Measurements from ENCODE around the gene KLHL29.

KLHL29 gene

GRCh38 chr2:23497536-23497935 lies 112.6 kb downstream of the KLHL29 start:
- no peak overlapping the region for H3K27ac ChIP-seq (replicated peaks; ENCODE audit: low read length)
- no peaks in the 10 kb centered on the region for H3K79me1 ChIP-seq (ENCODE audit: low read depth, low read length)
- no peak overlapping the region for H4K8ac ChIP-seq (ENCODE audit: low read depth, low read length)
- H4K91ac ChIP-seq (ENCODE audit: low read depth, low read length, poor library complexity): no peak overlapping the region
- no peak overlapping the region for H2BK5ac ChIP-seq (ENCODE audit: low read length)
- no peak overlapping the region for H3K14ac ChIP-seq (ENCODE audit: low read length)
- H3K4me1 ChIP-seq (ENCODE audit: control insufficient read depth in 2 of 2, insufficient read depth in 1 of 2, low read depth in 1 of 2, low read length in 2 of 2): peaks cover 25 to 45% of the 10 kb centered on the region in 2 donors
- H3K23ac ChIP-seq (ENCODE audit: low read depth, low read length, poor library complexity): no peak overlapping the region
- no peak overlapping the region for H2BK15ac ChIP-seq (ENCODE audit: low read length)
- peak overlapping the region; percentile 80 for H3K18ac ChIP-seq (ENCODE audit: low read length)
- no peak overlapping the region for H3K4me2 ChIP-seq (ENCODE audit: insufficient read depth, low read length, poor library complexity, severe bottlenecking)
- no peak overlapping the region for H2BK120ac ChIP-seq (ENCODE audit: low read depth, low read length)
- no peak overlapping the region for H3K4me3 ChIP-seq (ENCODE audit: low read length in 2 of 2)
- WGBS, 2 donors (ENCODE audit: extremely low coverage in 2 of 2, insufficient read length in 2 of 2, insufficient replicate concordance in 1 of 2): no CpG with 5 or more reads among the region's 6 CpGs
- no peaks in the 10 kb centered on the region for H3K9me3 ChIP-seq (replicated peaks in 1 of 2; ENCODE audit: control insufficient read depth in 2 of 2, insufficient read depth in 1 of 2, low read depth in 1 of 2, low read length in 2 of 2)
- no peak for DNase-seq (ENCODE audit: low spot score)
- H2BK12ac ChIP-seq (ENCODE audit: low read length): no peak overlapping the region
- no peak overlapping the region for H3K9ac ChIP-seq (ENCODE audit: low read depth, low read length, poor library complexity)
- no peaks in the 10 kb centered on the region for H3K27me3 ChIP-seq (ENCODE audit: control insufficient read depth in 3 of 3, insufficient read depth in 3 of 3, low read depth in 1 of 3, low read length in 3 of 3)
- H2AK5ac ChIP-seq (ENCODE audit: low read depth, low read length): no peak overlapping the region
- no peak overlapping the region for H2AFZ ChIP-seq (ENCODE audit: low read length)
- no peaks in the 10 kb centered on the region for H3K36me3 ChIP-seq (replicated peaks in 1 of 2; ENCODE audit: control insufficient read depth in 2 of 2, insufficient read depth in 2 of 2, low read length in 2 of 2)
- H3K4ac ChIP-seq (ENCODE audit: low read length): no peak overlapping the region

GRCh38 chr2:23498943-23499342 lies 114.0 kb downstream of the KLHL29 start:
- H3K4ac ChIP-seq (ENCODE audit: low read length): no peak overlapping the region
- no peak overlapping the region for H2AFZ ChIP-seq (ENCODE audit: low read length)
- no peak overlapping the region for H2BK120ac ChIP-seq (ENCODE audit: low read depth, low read length)
- no peak overlapping the region for H3K4me3 ChIP-seq (ENCODE audit: low read length in 2 of 2)
- no peaks in the 10 kb centered on the region for H3K27me3 ChIP-seq (ENCODE audit: control insufficient read depth in 3 of 3, insufficient read depth in 3 of 3, low read depth in 1 of 3, low read length in 3 of 3)
- no peak overlapping the region for H3K23ac ChIP-seq (ENCODE audit: low read depth, low read length, poor library complexity)
- no peak overlapping the region for H2BK12ac ChIP-seq (ENCODE audit: low read length)
- H3K18ac ChIP-seq (ENCODE audit: low read length): no peak overlapping the region
- H3K27ac ChIP-seq (replicated peaks; ENCODE audit: low read length): no peak overlapping the region
- H3K79me1 ChIP-seq (ENCODE audit: low read depth, low read length): no peaks in the 10 kb centered on the region
- H3K9ac ChIP-seq (ENCODE audit: low read depth, low read length, poor library complexity): no peak overlapping the region
- no peak overlapping the region for H2BK5ac ChIP-seq (ENCODE audit: low read length)
- H4K8ac ChIP-seq (ENCODE audit: low read depth, low read length): no peak overlapping the region
- no peak for DNase-seq (ENCODE audit: low spot score)
- H4K91ac ChIP-seq (ENCODE audit: low read depth, low read length, poor library complexity): no peak overlapping the region
- no peak overlapping the region for H2BK15ac ChIP-seq (ENCODE audit: low read length)
- H2AK5ac ChIP-seq (ENCODE audit: low read depth, low read length): no peak overlapping the region
- H3K9me3 ChIP-seq (replicated peaks in 1 of 2; ENCODE audit: control insufficient read depth in 2 of 2, insufficient read depth in 1 of 2, low read depth in 1 of 2, low read length in 2 of 2): no peaks in the 10 kb centered on the region
- H3K14ac ChIP-seq (ENCODE audit: low read length): no peak overlapping the region
- no peak overlapping the region for H3K4me2 ChIP-seq (ENCODE audit: insufficient read depth, low read length, poor library complexity, severe bottlenecking)
- peaks cover 32 to 46% of the 10 kb centered on the region in 2 donors for H3K4me1 ChIP-seq (ENCODE audit: control insufficient read depth in 2 of 2, insufficient read depth in 1 of 2, low read depth in 1 of 2, low read length in 2 of 2)
- no CpG with 5 or more reads among the region's 7 CpGs for WGBS, 2 donors (ENCODE audit: extremely low coverage in 2 of 2, insufficient read length in 2 of 2, insufficient replicate concordance in 1 of 2)
- no peaks in the 10 kb centered on the region for H3K36me3 ChIP-seq (replicated peaks in 1 of 2; ENCODE audit: control insufficient read depth in 2 of 2, insufficient read depth in 2 of 2, low read length in 2 of 2)

GRCh38 chr2:23499439-23499838 lies 114.5 kb downstream of the KLHL29 start:
- Histone ChIP-seq H2BK12ac (ENCODE audit: low read length) (no peak overlapping the region), H3K4me2 (ENCODE audit: insufficient read depth, low read length, poor library complexity, severe bottlenecking) (no peak overlapping the region), H3K79me1 (ENCODE audit: low read depth, low read length) (no peaks in the 10 kb centered on the region), H3K27ac (replicated peaks; ENCODE audit: low read length) (no peak overlapping the region), H3K9me3 (replicated peaks in 1 of 2; ENCODE audit: control insufficient read depth in 2 of 2, insufficient read depth in 1 of 2, low read depth in 1 of 2, low read length in 2 of 2) (no peaks in the 10 kb centered on the region), H2BK5ac (ENCODE audit: low read length) (no peak overlapping the region), H3K23ac (ENCODE audit: low read depth, low read length, poor library complexity) (no peak overlapping the region), H3K14ac (ENCODE audit: low read length) (no peak overlapping the region), H3K4me1 (ENCODE audit: control insufficient read depth in 2 of 2, insufficient read depth in 1 of 2, low read depth in 1 of 2, low read length in 2 of 2) (peaks cover 28 to 46% of the 10 kb centered on the region in 2 donors), H4K91ac (ENCODE audit: low read depth, low read length, poor library complexity) (no peak overlapping the region), H4K8ac (ENCODE audit: low read depth, low read length) (no peak overlapping the region), H2AK5ac (ENCODE audit: low read depth, low read length) (no peak overlapping the region), H3K18ac (ENCODE audit: low read length) (no peak overlapping the region), H3K4ac (ENCODE audit: low read length) (no peak overlapping the region), H2AFZ (ENCODE audit: low read length) (no peak overlapping the region), H2BK15ac (ENCODE audit: low read length) (no peak overlapping the region), H3K4me3 (ENCODE audit: low read length in 2 of 2) (no peak overlapping the region), H3K36me3 (replicated peaks in 1 of 2; ENCODE audit: control insufficient read depth in 2 of 2, insufficient read depth in 2 of 2, low read length in 2 of 2) (no peaks in the 10 kb centered on the region), H2BK120ac (ENCODE audit: low read depth, low read length) (no peak overlapping the region), H3K27me3 (ENCODE audit: control insufficient read depth in 3 of 3, insufficient read depth in 3 of 3, low read depth in 1 of 3, low read length in 3 of 3) (no peaks in the 10 kb centered on the region), H3K9ac (ENCODE audit: low read depth, low read length, poor library complexity) (no peak overlapping the region)
- no CpG with 5 or more reads among the region's 8 CpGs for whole genome bisulfite sequencing, 2 donors (ENCODE audit: extremely low coverage in 2 of 2, insufficient read length in 2 of 2, insufficient replicate concordance in 1 of 2)
- no peak for DNase-seq (ENCODE audit: low spot score)

GRCh38 chr2:23500836-23501235 lies 115.9 kb downstream of the KLHL29 start:
- no peak overlapping the region for H2AK5ac ChIP-seq (ENCODE audit: low read depth, low read length)
- H3K79me1 ChIP-seq (ENCODE audit: low read depth, low read length): no peaks in the 10 kb centered on the region
- H2BK120ac ChIP-seq (ENCODE audit: low read depth, low read length): no peak overlapping the region
- H3K4ac ChIP-seq (ENCODE audit: low read length): no peak overlapping the region
- no peak overlapping the region for H3K23ac ChIP-seq (ENCODE audit: low read depth, low read length, poor library complexity)
- no peak overlapping the region for H3K18ac ChIP-seq (ENCODE audit: low read length)
- H3K36me3 ChIP-seq (replicated peaks in 1 of 2; ENCODE audit: control insufficient read depth in 2 of 2, insufficient read depth in 2 of 2, low read length in 2 of 2): no peaks in the 10 kb centered on the region
- H4K8ac ChIP-seq (ENCODE audit: low read depth, low read length): no peak overlapping the region
- peaks cover 27 to 49% of the 10 kb centered on the region in 2 donors for H3K4me1 ChIP-seq (ENCODE audit: control insufficient read depth in 2 of 2, insufficient read depth in 1 of 2, low read depth in 1 of 2, low read length in 2 of 2)
- no peak overlapping the region for H2BK15ac ChIP-seq (ENCODE audit: low read length)
- H3K27me3 ChIP-seq (ENCODE audit: control insufficient read depth in 3 of 3, insufficient read depth in 3 of 3, low read depth in 1 of 3, low read length in 3 of 3): no peaks in the 10 kb centered on the region
- H3K4me3 ChIP-seq (ENCODE audit: low read length in 2 of 2): no peak overlapping the region
- no peak overlapping the region for H4K91ac ChIP-seq (ENCODE audit: low read depth, low read length, poor library complexity)
- no peak overlapping the region for H3K14ac ChIP-seq (ENCODE audit: low read length)
- no peak overlapping the region for H2BK5ac ChIP-seq (ENCODE audit: low read length)
- no peak overlapping the region for H2BK12ac ChIP-seq (ENCODE audit: low read length)
- DNase-seq (ENCODE audit: low spot score): no peak
- H3K9ac ChIP-seq (ENCODE audit: low read depth, low read length, poor library complexity): no peak overlapping the region
- no peaks in the 10 kb centered on the region for H3K9me3 ChIP-seq (replicated peaks in 1 of 2; ENCODE audit: control insufficient read depth in 2 of 2, insufficient read depth in 1 of 2, low read depth in 1 of 2, low read length in 2 of 2)
- H2AFZ ChIP-seq (ENCODE audit: low read length): no peak overlapping the region
- no peak overlapping the region for H3K27ac ChIP-seq (replicated peaks; ENCODE audit: low read length)
- WGBS, 2 donors (ENCODE audit: extremely low coverage in 2 of 2, insufficient read length in 2 of 2, insufficient replicate concordance in 1 of 2): no CpG with 5 or more reads among the region's 12 CpGs
- no peak overlapping the region for H3K4me2 ChIP-seq (ENCODE audit: insufficient read depth, low read length, poor library complexity, severe bottlenecking)
